GM06990 (cell line): Measurements from ENCODE around the gene APCDD1L.

ENCODE experiments used
- DNase-seq: peaks from one replicate; pipeline ENCODE4 v3.0.0-alpha.2; 2011; ENCODE audit not compliant: insufficient read length; ENCODE audit errors: extremely low read depth
- H3K27me3 ChIP-seq: replicated peaks from 2 replicates; pipeline ENCODE4 v1.6.0; 2011; ENCODE audit warnings: low read length; ENCODE audit not compliant: control insufficient read depth, insufficient read depth
- H3K36me3 ChIP-seq: 2 replicates; pipeline ENCODE4 v1.5.1; 2011; ENCODE audit warnings: low read length; ENCODE audit not compliant: control insufficient read depth, insufficient read depth
- H3K4me3 ChIP-seq: replicated peaks from 2 replicates; pipeline ENCODE4 v1.5.1; 2011; ENCODE audit warnings: low read depth, mild to moderate bottlenecking, control low read depth, low read length
- CTCF ChIP-seq: IDR thresholded peaks from 2 replicates; pipeline ENCODE4 v1.5.1; 2011; ENCODE audit warnings: low read length, control low read depth, mild to moderate bottlenecking, inconsistent platforms; ENCODE audit not compliant: insufficient read depth, poor library complexity, severe bottlenecking

APCDD1L gene

GRCh38 chr20:58480551-58481336 is 34.5 kb downstream of the APCDD1L start:
- H3K4me3 ChIP-seq: no peak overlapping the region
- TF ChIP-seq CTCF: no peak
- no peak for DNase-seq
- no peaks in the 10 kb centered on the region for H3K36me3 ChIP-seq
- no peaks in the 10 kb centered on the region for H3K27me3 ChIP-seq

- H3K36me3 ChIP-seq: no peaks in the 10 kb centered on the region
- no peak for TF ChIP-seq CTCF
Measured at GRCh38 chr20:58479726-58480440, 35.3 kb downstream of the APCDD1L start.

GRCh38 chr20:58478141-58478805 is 36.9 kb downstream of the APCDD1L start:
- Histone ChIP-seq H3K4me3 (no peak overlapping the region), H3K27me3 (no peaks in the 10 kb centered on the region), H3K36me3 (no peaks in the 10 kb centered on the region)
- no peak for DNase-seq
- no peak for TF ChIP-seq CTCF

More at GRCh38 chr20:58479726-58480440, 35.3 kb downstream of the APCDD1L start:
- H3K4me3 ChIP-seq: no peak overlapping the region
- H3K27me3 ChIP-seq: no peaks in the 10 kb centered on the region
- no peak for DNase-seq

GRCh38 chr20:58475466-58475865 is 39.7 kb downstream of the APCDD1L start:
- DNase-seq: no peak
- Histone ChIP-seq H3K36me3 (no peaks in the 10 kb centered on the region), H3K27me3 (no peaks in the 10 kb centered on the region), H3K4me3 (no peak overlapping the region)
- TF ChIP-seq CTCF: no peak

- Histone ChIP-seq H3K36me3 (no peaks in the 10 kb centered on the region), H3K4me3 (no peak overlapping the region), H3K27me3 (no peaks in the 10 kb centered on the region)
- DNase-seq: no peak
- TF ChIP-seq CTCF: no peak
Measured at GRCh38 chr20:58473453-58474425, 41.5 kb downstream of the APCDD1L start.
